AG04449 (cell line): ENCODE results near the gene ZBTB22.
"Not testable (repeated sequence)": the region's sequence is repeated elsewhere in the genome, so short reads cannot be mapped to it uniquely, and the experiment has no call there.

Experiments used
- CTCF ChIA-PET: fragments of 350-600 bp; formaldehyde crosslinking; extraction: SDS; loops from one replicate; lab custom pipeline; 2021; ENCODE audit warnings: antibody characterized with exemption; lab: Yijun Ruan, JAX
- POLR2A ChIA-PET: fragments of 400-600, 350-600 bp; formaldehyde crosslinking; extraction: SDS; loops from one replicate; lab custom pipeline; 2020; ENCODE audit warnings: antibody characterized with exemption, inconsistent platforms; lab: Yijun Ruan, JAX
- DNase-seq: peaks from one replicate; pipeline ENCODE4 v3.0.0-alpha.2; 2010; ENCODE audit warnings: low read depth, low spot score
- H3K4me3 ChIP-seq: 2 replicates; pipeline ENCODE4 v1.5.1; 2011; ENCODE audit warnings: low read depth, mild to moderate bottlenecking, control low read depth, low read length
- TF ChIP-seq, protein P1 (sequence below): IDR thresholded peaks from one replicate; pipeline ENCODE4 v1.5.1; 2011; ENCODE audit warnings: mild to moderate bottlenecking, moderate library complexity, low read length, control low read depth, inconsistent platforms; ENCODE audit not compliant: insufficient read depth; ENCODE audit errors: missing control alignments

Gene ZBTB22

GRCh38 chr6:33278810-33279209 lies 38.7 kb downstream of the ZBTB22 start:
- DNase-seq = no peak
- ChIA-PET CTCF (interaction anchor here (1.4 to 6.1 kb wide), 3 partner anchors 10 to 67 kb away, joined by 3 to 41 read pairs (median 3); partner anchors contain the start of genes PFDN6 and WDR46), POLR2A (interaction anchor here (1.2 to 3.9 kb wide), 2 partner anchors 9 to 19 kb away, joined by 5 to 57 read pairs; partner anchors contain the start of genes PFDN6 and WDR46)
- TF ChIP-seq, protein P1, sequence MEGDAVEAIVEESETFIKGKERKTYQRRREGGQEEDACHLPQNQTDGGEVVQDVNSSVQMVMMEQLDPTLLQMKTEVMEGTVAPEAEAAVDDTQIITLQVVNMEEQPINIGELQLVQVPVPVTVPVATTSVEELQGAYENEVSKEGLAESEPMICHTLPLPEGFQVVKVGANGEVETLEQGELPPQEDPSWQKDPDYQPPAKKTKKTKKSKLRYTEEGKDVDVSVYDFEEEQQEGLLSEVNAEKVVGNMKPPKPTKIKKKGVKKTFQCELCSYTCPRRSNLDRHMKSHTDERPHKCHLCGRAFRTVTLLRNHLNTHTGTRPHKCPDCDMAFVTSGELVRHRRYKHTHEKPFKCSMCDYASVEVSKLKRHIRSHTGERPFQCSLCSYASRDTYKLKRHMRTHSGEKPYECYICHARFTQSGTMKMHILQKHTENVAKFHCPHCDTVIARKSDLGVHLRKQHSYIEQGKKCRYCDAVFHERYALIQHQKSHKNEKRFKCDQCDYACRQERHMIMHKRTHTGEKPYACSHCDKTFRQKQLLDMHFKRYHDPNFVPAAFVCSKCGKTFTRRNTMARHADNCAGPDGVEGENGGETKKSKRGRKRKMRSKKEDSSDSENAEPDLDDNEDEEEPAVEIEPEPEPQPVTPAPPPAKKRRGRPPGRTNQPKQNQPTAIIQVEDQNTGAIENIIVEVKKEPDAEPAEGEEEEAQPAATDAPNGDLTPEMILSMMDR = no peak
- no peak overlapping the region for H3K4me3 ChIP-seq

- POLR2A ChIA-PET = interaction anchor here (1.0 to 3.9 kb wide), 6 partner anchors 10 to 74 kb away, joined by 3 to 57 read pairs (median 5); partner anchors contain the start of genes HSD17B8, PFDN6, RGL2 and WDR46
- no peak overlapping the region for H3K4me3 ChIP-seq
- DNase-seq = no peak
- CTCF ChIA-PET = interaction anchor here (1.4 to 6.1 kb wide), 4 partner anchors 11 to 67 kb away, joined by 3 to 41 read pairs (median 5); partner anchors contain the start of genes PFDN6 and WDR46
- TF ChIP-seq, protein P1 = no peak
Measured at GRCh38 chr6:33278392-33278741, 39.2 kb downstream of the ZBTB22 start.

- TF ChIP-seq, protein P1 = peak; percentile 17
- DNase-seq = no peak
Measured at GRCh38 chr6:33277663-33278391, 39.7 kb downstream of the ZBTB22 start.

DNA sequence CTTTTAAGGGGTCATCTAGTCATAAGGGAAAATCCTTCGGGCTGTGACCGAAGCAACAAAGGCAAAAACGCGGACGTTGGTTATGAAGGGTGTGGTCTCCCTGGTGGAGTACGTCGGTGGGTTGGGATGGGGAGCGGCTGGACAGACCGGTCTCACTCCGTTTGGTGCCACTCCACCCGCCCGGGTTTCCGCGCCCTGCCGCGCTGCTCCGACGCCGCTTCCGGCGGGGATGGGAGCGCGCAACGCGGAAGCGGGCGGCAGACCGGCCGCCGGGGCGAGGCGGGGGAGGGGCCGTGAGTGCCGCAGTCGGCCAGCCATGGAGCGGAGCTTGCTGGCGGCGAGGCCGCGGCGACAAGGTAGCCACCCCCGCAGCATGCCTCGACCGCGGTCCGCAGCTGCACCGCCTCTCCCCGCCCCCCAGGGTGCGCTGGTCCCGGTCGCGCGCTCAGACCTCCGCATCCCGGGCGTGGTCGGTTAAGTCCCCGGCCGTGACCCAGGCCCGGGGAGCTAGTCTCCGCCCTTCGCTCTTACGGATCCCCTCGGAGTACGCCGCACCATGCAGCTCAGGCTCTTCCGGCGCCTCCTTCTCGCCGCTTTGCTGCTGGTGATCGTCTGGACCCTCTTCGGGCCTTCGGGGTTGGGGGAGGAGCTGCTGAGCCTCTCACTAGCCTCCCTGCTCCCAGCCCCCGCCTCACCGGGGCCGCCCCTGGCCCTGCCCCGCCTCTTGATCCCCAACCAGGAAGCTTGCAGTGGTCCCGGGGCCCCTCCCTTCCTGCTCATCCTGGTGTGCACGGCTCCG lies 40.5 kb downstream of the ZBTB22 start, which contains the start of gene B3GALT4:
TSS of gene B3GALT4 (plus strand) at position 260 of the 799 bp plus-strand sequence. CDS start at position 557, 297 bp downstream.
- CTCF ChIA-PET = interaction anchor here (0.8 to 6.1 kb wide), 12 partner anchors 12 to 131 kb away, joined by 3 to 41 read pairs (median 4); partner anchors contain the start of genes PFDN6 and WDR46
- peak within 1 kb of the TSS; percentile 49 for H3K4me3 ChIP-seq
- DNase-seq = no peak
- POLR2A ChIA-PET = interaction anchor here (0.6 to 3.9 kb wide), 11 partner anchors 11 to 305 kb away, joined by 3 to 57 read pairs (median 4); partner anchors contain the start of genes HSD17B8, PFDN6, RGL2 and WDR46
- TF ChIP-seq, protein P1 = peak; percentile 65

More at GRCh38 chr6:33277663-33278391, 39.7 kb downstream of the ZBTB22 start:
- ChIA-PET CTCF (interaction anchor here (0.8 to 6.1 kb wide), 10 partner anchors 11 to 131 kb away, joined by 3 to 41 read pairs (median 4); partner anchors contain the start of genes PFDN6 and WDR46), POLR2A (interaction anchor here (0.6 to 3.9 kb wide), 11 partner anchors 10 to 306 kb away, joined by 3 to 57 read pairs (median 5); partner anchors contain the start of genes HSD17B8, PFDN6, RGL2 and WDR46)
- H3K4me3 ChIP-seq = peak overlapping the region; percentile 49; the same call in 1 of the 2 replicates

DNA sequence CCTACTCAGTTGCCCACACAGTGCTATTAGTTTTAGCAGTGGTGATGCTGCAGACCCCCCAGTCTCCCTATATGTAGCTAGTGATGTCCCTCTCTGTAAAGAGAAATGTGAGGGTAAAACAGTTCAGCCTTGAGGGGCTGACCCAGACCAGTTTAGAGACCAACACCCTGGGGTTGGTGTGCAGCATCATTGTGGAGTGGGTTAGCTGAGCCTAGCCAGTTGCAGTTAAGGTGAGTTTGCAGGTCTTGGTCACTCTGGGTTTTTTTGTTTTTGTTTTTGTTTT lies 41.0 kb downstream of the ZBTB22 start:
- CTCF ChIA-PET = interaction anchor here (0.8 to 6.1 kb wide), 5 partner anchors 13 to 132 kb away, joined by 3 to 41 read pairs (median 5); partner anchors contain the start of genes PFDN6 and WDR46
- TF ChIP-seq, protein P1 = no peak
- peak overlapping the region; percentile 49 for H3K4me3 ChIP-seq
- POLR2A ChIA-PET = interaction anchor here (1.2 to 3.9 kb wide), 5 partner anchors 12 to 305 kb away, joined by 3 to 57 read pairs (median 7); partner anchors contain the start of genes HSD17B8, PFDN6 and WDR46
- no peak for DNase-seq

- ChIA-PET POLR2A (interaction anchor here (0.8 to 3.9 kb wide), 6 partner anchors 12 to 1125 kb away, joined by 3 to 57 read pairs (median 6); partner anchors contain the start of genes HSD17B8, PFDN6 and WDR46), CTCF (interaction anchor here (0.8 to 6.1 kb wide), 4 partner anchors 12 to 132 kb away, joined by 3 to 41 read pairs (median 4); partner anchors contain the start of genes PFDN6 and WDR46)
- not testable (repeated sequence) for H3K4me3 ChIP-seq, DNase-seq
Measured at GRCh38 chr6:33275795-33276580, 41.6 kb downstream of the ZBTB22 start.
